Measurements from ENCODE around the gene NPHP4. TPM values are rescaled to one million over a fixed set of nuclear protein-coding genes. Genes with fewer than 3 reads are reported as not detected.

NPHP4 gene
- total RNA-seq, 4 donors from 2014 or later = 9.2 to 35.5 (median 18.3) TPM

DNA sequence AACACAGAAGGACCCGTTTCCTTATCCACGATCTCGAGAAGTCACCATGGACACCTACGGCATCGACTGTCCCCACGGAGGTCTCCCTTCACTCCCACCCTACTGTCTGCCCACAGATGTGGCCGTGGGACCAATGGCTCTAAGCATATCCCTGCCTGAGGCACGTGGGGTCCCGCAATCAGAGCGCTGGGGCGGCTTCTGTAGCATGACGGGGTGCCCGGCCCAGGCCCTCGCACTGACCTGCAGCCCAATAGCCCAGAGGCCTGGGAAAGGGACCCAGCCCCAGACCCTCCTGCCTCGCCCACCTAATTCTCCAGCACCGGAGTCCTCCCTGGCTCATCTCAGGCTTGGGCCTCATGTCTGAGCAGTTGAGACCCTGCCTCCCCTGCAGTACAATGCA is 132.5 kb downstream of the NPHP4 start:
- no peak for TF ChIP-seq CTCF (IDR thresholded peaks at IDR 0.05)
- no peak for TF ChIP-seq POLR2A (IDR thresholded peaks at IDR 0.05)
- H3K36me3 ChIP-seq = peaks cover 0 to 16% (median 0%) of the 10 kb centered on the region in 3 donors

GRCh38 chr1:5858844-5859407 is 133.3 kb downstream of the NPHP4 start:
- no peak overlapping the region for H3K27ac ChIP-seq
- no peaks in the 10 kb centered on the region for H3K27me3 ChIP-seq
- DNase-seq = no peak
- TF ChIP-seq CTCF (IDR thresholded peaks at IDR 0.05) (no peak), POLR2A (IDR thresholded peaks at IDR 0.05) (no peak)
- no peak overlapping the region for H3K4me3 ChIP-seq
- H3K9me3 ChIP-seq = no peaks in the 10 kb centered on the region
- H3K36me3 ChIP-seq = peaks cover 0 to 11% (median 0%) of the 10 kb centered on the region in 3 donors
- no peaks in the 10 kb centered on the region for H3K4me1 ChIP-seq

More for the DNA sequence above, 132.5 kb downstream of the NPHP4 start:
- Histone ChIP-seq H3K4me3 (no peak overlapping the region), H3K27ac (no peak overlapping the region), H3K9me3 (no peaks in the 10 kb centered on the region), H3K4me1 (no peaks in the 10 kb centered on the region), H3K27me3 (no peaks in the 10 kb centered on the region)
- DNase-seq = no peak

GRCh38 chr1:5858246-5858645 is 134.0 kb downstream of the NPHP4 start:
- TF ChIP-seq CTCF (IDR thresholded peaks at IDR 0.05) (no peak), POLR2A (IDR thresholded peaks at IDR 0.05) (no peak)
- Histone ChIP-seq H3K4me1 (no peaks in the 10 kb centered on the region), H3K27me3 (no peaks in the 10 kb centered on the region), H3K27ac (no peak overlapping the region), H3K36me3 (peaks cover 0 to 6% (median 0%) of the 10 kb centered on the region in 3 donors), H3K4me3 (no peak overlapping the region), H3K9me3 (no peaks in the 10 kb centered on the region)
- DNase-seq = no peak

DNA sequence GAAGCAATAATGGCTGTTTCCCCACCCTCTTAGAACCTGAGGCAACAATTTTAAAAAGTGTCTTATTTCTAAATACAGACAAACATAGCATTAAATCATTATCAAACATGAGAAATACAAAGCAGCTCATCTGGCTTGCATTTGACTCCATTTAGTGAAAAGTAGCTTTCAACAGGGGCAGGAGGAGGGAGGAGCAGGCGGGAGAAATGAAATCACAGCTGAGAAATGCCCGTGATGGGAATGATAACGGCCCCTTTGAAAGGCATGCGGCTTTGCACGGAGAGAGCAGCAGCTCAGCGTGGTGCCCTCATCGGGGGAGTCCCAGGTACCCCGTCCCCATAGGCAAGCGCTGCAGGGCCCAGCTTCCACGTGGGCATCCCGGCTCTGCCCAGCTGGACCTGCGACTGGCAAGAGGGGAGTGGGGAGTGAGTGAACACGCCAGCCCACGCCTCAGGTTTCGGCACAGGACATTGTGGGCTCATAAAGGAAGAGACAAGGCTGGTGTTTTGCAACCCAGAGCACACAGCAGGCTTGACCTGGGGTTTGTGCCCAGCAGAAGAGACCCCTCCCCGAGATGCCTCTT is 134.6 kb downstream of the NPHP4 start:
- H3K9me3 ChIP-seq = no peaks in the 10 kb centered on the region
- H3K4me3 ChIP-seq = no peak overlapping the region
- H3K27me3 ChIP-seq = no peaks in the 10 kb centered on the region
- no peaks in the 10 kb centered on the region for H3K36me3 ChIP-seq
- TF ChIP-seq CTCF (IDR thresholded peaks at IDR 0.05) (no peak), POLR2A (IDR thresholded peaks at IDR 0.05) (no peak)
- H3K27ac ChIP-seq = no peak overlapping the region
- no peaks in the 10 kb centered on the region for H3K4me1 ChIP-seq
- no peak for DNase-seq

DNA sequence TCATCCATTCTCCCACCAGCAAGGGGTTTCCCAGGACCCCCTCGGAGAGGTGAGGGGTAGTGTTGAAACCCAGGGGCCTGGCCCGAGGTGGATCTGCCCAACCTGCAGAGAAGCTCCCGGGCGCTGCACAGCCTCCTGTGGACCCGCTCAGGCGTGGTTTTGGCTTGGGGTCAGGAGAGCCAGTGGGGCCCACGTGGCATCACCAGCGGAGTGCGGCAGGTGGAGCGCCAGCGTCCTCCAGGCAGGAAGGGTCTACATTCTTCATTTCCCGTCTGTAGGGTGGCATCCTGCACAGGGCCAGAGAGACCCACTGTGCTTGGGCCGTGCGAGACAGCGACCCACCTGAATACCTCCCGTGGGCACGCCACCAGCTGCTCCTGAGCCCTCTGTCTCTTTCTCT is 135.2 kb downstream of the NPHP4 start:
- H3K9me3 ChIP-seq = no peaks in the 10 kb centered on the region
- no peak overlapping the region for H3K27ac ChIP-seq
- H3K4me1 ChIP-seq = no peaks in the 10 kb centered on the region
- no peak for TF ChIP-seq CTCF (IDR thresholded peaks at IDR 0.05)
- no peak for TF ChIP-seq POLR2A (IDR thresholded peaks at IDR 0.05)
- no peak for DNase-seq
- H3K4me3 ChIP-seq = no peak overlapping the region
- no peaks in the 10 kb centered on the region for H3K27me3 ChIP-seq
- H3K36me3 ChIP-seq = no peaks in the 10 kb centered on the region
